Breast epithelium (tissue), 4 donors: ENCODE data around the gene ARL6IP5. TPM values are rescaled to one million over a fixed set of nuclear protein-coding genes. Genes with fewer than 3 reads are reported as not detected.

Source experiments
- DNase-seq, 2 donors: peaks; one replicate each; pipeline ENCODE4 v3.0.0-alpha.2; 2019; ENCODE audit warnings: low spot score in 2 of 2
- H3K27ac ChIP-seq, 2 donors: fragments of 200-600 bp; sonication (generic) in 1 of 2; one replicate each; pipeline ENCODE4 v1.5.1; 2016 to 2019; ENCODE audit warnings: mild to moderate bottlenecking in 1 of 2
- H3K27me3 ChIP-seq, 2 donors: fragments of 200-600 bp; sonication (generic) in 1 of 2; one replicate each; pipeline versions ENCODE4 v1.5.1 to v1.6.0; 2017 to 2019; ENCODE audit warnings: control low read depth in 1 of 2, mild to moderate bottlenecking in 1 of 2
- H3K36me3 ChIP-seq: fragments of 200-600 bp; one replicate; pipeline ENCODE4 v1.5.1; 2019
- H3K4me1 ChIP-seq, 2 donors: fragments of 200-600 bp; sonication (generic); one replicate each; pipeline ENCODE4 v1.5.1; 2016 to 2019; ENCODE audit warnings: control low read depth in 1 of 2
- H3K4me3 ChIP-seq, 3 donors: fragments of 200-600 bp; sonication (generic); 1 replicate in 2 of 3; 2 replicates in 1 of 3; pipeline ENCODE4 v1.5.1; 2016 to 2019; ENCODE audit warnings: mild to moderate bottlenecking in 3 of 3, moderate library complexity in 2 of 3
- H3K9me3 ChIP-seq, 2 donors: fragments of 200-600 bp; sonication (generic) in 1 of 2; one replicate each; pipeline ENCODE4 v1.5.1; 2016 to 2019; ENCODE audit warnings: control low read depth in 1 of 2
- POLR2A ChIP-seq: fragments of 450-650 bp; IDR thresholded peaks from one replicate; pipeline ENCODE4 v1.6.1; 2016; ENCODE audit warnings: antibody characterized with exemption, mild to moderate bottlenecking, moderate library complexity
- POLR2AphosphoS5 ChIP-seq, 3 donors: sonication (generic); formaldehyde crosslinking; IDR thresholded peaks; one replicate each; pipeline ENCODE4 v1.6.1; 2017; ENCODE audit warnings: antibody characterized with exemption in 3 of 3
- intact Hi-C: fragments of 100-400 bp; cut with DNase I; formaldehyde crosslinking; loops from one replicate; pipeline ENCODE4 v1.15.1; 2023; ENCODE audit warnings: low total_unique reads
- total RNA-seq, 3 donors: library from RNA; depleted of rRNA; stranded (reverse); fragments of >200 nt; gene quantifications; one replicate each; pipeline ENCODE4 v1.1.0, GENCODE V29; 2016
- TF ChIP-seq, protein P1 (sequence below), 3 donors: fragments of 450-650 bp; IDR thresholded peaks; one replicate each; pipeline ENCODE4 v1.5.1; 2016 to 2017; ENCODE audit warnings: antibody characterized with exemption in 3 of 3, mild to moderate bottlenecking in 3 of 3, moderate library complexity in 3 of 3

The ARL6IP5 gene
- total RNA-seq, 3 donors from 2014 or later = 123 to 210 (median 174) TPM

GRCh38 chr3:69088063-69088462, 3.3 kb downstream of the ARL6IP5 start:
- H3K4me1 ChIP-seq = peaks cover 1 to 48% of the 10 kb centered on the region in 2 donors
- H3K36me3 ChIP-seq = no peaks in the 10 kb centered on the region
- intact Hi-C loops = no loop called here
- no peaks in the 10 kb centered on the region for H3K27me3 ChIP-seq
- no peaks in the 10 kb centered on the region for H3K9me3 ChIP-seq
- TF ChIP-seq POLR2A = no peak
- TF ChIP-seq, protein P1, sequence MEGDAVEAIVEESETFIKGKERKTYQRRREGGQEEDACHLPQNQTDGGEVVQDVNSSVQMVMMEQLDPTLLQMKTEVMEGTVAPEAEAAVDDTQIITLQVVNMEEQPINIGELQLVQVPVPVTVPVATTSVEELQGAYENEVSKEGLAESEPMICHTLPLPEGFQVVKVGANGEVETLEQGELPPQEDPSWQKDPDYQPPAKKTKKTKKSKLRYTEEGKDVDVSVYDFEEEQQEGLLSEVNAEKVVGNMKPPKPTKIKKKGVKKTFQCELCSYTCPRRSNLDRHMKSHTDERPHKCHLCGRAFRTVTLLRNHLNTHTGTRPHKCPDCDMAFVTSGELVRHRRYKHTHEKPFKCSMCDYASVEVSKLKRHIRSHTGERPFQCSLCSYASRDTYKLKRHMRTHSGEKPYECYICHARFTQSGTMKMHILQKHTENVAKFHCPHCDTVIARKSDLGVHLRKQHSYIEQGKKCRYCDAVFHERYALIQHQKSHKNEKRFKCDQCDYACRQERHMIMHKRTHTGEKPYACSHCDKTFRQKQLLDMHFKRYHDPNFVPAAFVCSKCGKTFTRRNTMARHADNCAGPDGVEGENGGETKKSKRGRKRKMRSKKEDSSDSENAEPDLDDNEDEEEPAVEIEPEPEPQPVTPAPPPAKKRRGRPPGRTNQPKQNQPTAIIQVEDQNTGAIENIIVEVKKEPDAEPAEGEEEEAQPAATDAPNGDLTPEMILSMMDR (IDR thresholded peaks at IDR 0.05) = no peak
- TF ChIP-seq POLR2AphosphoS5 (IDR thresholded peaks at IDR 0.05) = no peak
- H3K4me3 ChIP-seq = peak overlapping the region in 2 of 3 donors; percentile 36 to 91
- peak overlapping the region; percentile 67 to 92 for H3K27ac ChIP-seq
- DNase-seq = no peak

DNA sequence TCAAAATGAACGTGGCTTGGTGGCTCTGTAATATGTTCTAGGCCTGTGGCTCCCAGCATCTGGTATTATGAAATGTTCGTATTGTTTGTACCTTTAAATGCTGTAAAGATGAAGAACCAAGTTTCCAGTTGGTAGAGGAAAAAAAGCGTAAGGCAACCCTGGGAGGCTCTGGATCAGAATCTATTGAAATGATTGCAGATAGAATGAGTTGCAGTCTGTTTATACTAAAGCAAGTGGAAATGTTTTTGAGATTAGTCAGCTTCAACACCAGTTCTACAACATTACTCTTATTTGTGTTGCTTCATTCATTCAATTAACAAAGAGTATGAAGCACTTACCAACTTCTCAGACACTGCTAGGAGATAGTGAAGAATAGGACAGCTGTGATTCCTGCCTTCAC, 5.3 kb downstream of the ARL6IP5 start:
- Histone ChIP-seq H3K4me1 (peaks cover 4 to 65% of the 10 kb centered on the region in 2 donors), H3K9me3 (no peaks in the 10 kb centered on the region), H3K27ac (peak overlapping the region; percentile 83 to 92), H3K36me3 (no peaks in the 10 kb centered on the region), H3K4me3 (peak overlapping the region in 1 of 3 donors; percentile 18), H3K27me3 (no peaks in the 10 kb centered on the region)
- intact Hi-C loops = no loop called here
- TF ChIP-seq POLR2AphosphoS5 (IDR thresholded peaks at IDR 0.05) = no peak
- TF ChIP-seq POLR2A = no peak
- TF ChIP-seq, protein P1 (IDR thresholded peaks at IDR 0.05) = no peak
- DNase-seq = no peak

DNA sequence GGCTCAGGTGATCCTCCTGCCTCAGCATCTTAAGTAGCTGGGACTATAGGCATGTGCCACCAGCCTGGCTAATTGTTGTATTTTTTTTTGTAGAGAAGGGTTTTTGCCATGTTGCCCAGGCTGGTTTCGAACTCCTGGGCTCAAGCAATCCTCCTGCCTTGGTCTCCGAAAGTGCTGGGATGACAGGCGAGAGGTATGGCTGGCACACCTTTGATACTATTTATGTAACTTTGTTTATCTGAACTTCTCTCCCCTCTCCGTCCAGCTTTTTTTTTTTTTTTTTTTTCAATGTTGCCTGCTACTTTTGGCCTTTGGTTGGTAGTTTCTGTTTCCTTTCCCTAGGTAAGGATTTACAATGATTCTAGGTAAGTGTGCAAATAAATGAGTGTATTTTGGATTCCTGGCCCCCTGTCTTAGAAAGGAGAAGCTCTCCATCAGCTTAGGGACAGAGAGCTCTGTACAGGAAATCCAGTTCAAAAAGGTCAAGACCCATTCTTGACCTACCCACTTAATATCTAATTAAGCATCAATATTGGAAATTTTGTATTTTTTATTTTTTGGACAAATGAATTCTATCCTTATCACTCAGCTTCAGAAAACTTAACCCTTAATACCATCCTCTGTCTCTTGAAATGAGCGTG, 6.8 kb downstream of the ARL6IP5 start:
- Histone ChIP-seq H3K4me1 (peaks cover 4 to 74% of the 10 kb centered on the region in 2 donors), H3K9me3 (no peaks in the 10 kb centered on the region), H3K4me3 (no peak overlapping the region), H3K27ac (peak overlapping the region; percentile 83 to 92), H3K36me3 (no peaks in the 10 kb centered on the region), H3K27me3 (no peaks in the 10 kb centered on the region)
- no peak for DNase-seq
- TF ChIP-seq, protein P1 (IDR thresholded peaks at IDR 0.05) = no peak
- TF ChIP-seq POLR2A = no peak
- TF ChIP-seq POLR2AphosphoS5 (IDR thresholded peaks at IDR 0.05) = no peak
- intact Hi-C loops = no loop called here

GRCh38 chr3:69092030-69092516, 7.3 kb downstream of the ARL6IP5 start:
- no peak for TF ChIP-seq POLR2AphosphoS5 (IDR thresholded peaks at IDR 0.05)
- TF ChIP-seq POLR2A = no peak
- TF ChIP-seq, protein P1 (IDR thresholded peaks at IDR 0.05) = no peak
- Histone ChIP-seq H3K9me3 (no peaks in the 10 kb centered on the region), H3K4me3 (peak overlapping the region in 1 of 3 donors; percentile 23), H3K27ac (peak overlapping the region; percentile 79 to 92), H3K4me1 (peaks cover 4 to 72% of the 10 kb centered on the region in 2 donors), H3K36me3 (no peaks in the 10 kb centered on the region), H3K27me3 (no peaks in the 10 kb centered on the region)
- intact Hi-C loops = no loop called here
- DNase-seq = no peak

DNA sequence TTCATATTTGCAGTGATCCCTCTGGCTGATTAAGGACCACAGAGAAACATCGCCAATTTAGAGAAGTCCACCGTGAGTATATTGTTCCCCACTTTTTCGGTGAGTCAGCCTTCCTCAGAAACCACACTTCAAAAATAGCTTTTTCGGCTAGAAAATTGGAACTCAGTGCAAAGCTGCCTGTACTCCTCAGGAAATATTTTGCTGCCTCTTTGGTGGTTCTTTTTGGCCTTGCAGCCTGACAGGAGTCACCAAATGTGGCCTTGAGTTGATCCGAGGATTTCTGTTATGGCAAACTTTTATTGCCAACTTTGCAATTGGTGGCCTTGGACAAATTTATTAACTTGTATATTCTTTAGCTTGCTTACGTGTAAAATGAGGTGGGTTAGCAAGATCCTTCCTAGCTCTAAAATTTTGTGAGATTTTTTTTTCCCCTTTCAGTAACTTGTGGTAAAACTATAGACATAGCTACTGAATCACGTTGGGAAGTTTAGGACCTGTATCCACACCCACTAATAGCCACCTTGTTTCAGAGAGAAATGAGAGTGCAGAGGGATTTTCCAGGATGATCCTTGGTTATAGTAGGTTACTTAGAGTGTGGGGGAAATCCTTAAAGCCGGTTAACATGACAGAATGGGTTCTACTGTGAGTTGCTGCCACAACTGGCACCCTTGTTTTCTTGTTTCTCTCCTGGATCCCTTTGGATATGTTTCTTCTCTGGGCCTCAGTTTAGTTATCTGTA, 9.9 kb downstream of the ARL6IP5 start:
- H3K27me3 ChIP-seq = no peaks in the 10 kb centered on the region
- no peak for DNase-seq
- H3K4me1 ChIP-seq = peaks cover 4 to 52% of the 10 kb centered on the region in 2 donors
- no peaks in the 10 kb centered on the region for H3K9me3 ChIP-seq
- intact Hi-C loops = no loop called here
- no peaks in the 10 kb centered on the region for H3K36me3 ChIP-seq
- peak overlapping the region; percentile 81 to 92 for H3K27ac ChIP-seq
- TF ChIP-seq POLR2A (no peak), POLR2AphosphoS5 (IDR thresholded peaks at IDR 0.05) (no peak)
- TF ChIP-seq, protein P1 (IDR thresholded peaks at IDR 0.05) = peak in 1 of 3 donors; percentile 12
- H3K4me3 ChIP-seq = no peak overlapping the region
